HG03159 (cell line): ENCODE measurements around the gene CASKIN1.

Source experiments
- ATAC-seq: cut with Tn5 transposase; IDR thresholded peaks from one replicate; pipeline ENCODE4 v1.9.1; 2021; ENCODE audit warnings: mild to moderate bottlenecking, moderate library complexity; ENCODE audit not compliant: unreplicated experiment

Gene CASKIN1

DNA sequence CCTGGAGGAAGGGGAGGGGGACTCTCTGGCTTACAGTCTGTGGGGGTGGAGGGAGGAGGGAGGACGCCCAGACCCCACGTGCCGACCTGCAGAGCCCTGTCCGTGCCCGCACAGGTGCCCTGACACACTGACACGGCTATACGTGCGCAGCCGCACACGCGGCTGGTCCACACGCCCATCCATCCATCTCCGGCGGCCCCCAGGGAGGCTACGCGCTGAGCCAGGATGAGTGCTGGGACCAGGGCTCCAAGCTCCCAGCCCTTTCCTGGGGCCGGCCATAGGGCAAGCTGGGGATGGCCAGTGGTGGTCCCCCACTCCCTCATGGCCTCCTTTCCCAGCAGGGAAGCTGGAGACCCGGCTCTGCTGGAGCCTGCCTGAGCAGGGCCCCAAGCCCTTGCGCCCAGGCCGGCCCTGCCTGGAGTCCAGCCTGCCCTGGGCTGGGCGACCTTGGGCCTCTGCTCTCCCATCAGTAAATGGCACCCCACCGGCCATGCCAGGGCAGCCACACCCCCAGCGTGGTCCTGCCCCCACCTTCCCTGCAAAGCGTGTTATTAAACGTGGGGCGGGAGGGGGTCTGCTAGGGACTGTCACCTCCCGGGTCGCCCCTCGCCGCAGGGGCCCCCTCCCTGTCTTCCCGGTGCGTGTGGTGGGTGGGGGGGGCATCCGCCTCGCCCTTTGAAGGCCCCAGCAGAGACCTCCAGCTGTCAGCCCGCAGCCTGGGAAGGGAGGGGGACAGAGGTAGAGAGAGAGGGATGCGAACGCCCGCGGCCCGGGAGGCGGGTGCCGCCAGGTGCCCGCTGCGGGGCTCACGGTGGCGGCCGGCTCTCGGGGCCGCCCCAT is 863 bp downstream of the CASKIN1 start:
- ATAC-seq: no peak

DNA sequence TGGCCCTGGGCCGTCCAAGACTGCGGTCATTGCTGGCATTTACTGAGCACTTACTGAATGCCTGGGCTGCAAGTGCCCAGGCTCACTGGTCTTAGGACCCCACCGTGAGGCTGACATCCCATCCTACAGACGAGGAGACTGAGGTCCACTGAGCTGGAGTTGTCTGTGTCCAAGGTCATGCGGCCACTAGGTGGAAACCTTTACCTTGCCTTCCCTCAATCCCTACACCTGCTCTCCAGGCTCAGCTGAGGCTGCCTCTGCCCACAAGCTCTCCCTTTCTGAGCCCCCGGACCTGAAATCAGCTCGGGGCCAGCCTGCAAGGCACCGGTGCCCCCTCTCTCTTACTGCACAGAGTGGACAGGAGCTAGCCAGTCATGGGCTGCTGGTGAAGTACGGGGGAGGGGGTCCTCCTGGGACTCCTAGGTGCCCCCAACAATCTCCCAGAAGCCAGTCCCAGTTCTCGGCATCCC is 1.5 kb downstream of the CASKIN1 start:
- no peak for ATAC-seq

DNA sequence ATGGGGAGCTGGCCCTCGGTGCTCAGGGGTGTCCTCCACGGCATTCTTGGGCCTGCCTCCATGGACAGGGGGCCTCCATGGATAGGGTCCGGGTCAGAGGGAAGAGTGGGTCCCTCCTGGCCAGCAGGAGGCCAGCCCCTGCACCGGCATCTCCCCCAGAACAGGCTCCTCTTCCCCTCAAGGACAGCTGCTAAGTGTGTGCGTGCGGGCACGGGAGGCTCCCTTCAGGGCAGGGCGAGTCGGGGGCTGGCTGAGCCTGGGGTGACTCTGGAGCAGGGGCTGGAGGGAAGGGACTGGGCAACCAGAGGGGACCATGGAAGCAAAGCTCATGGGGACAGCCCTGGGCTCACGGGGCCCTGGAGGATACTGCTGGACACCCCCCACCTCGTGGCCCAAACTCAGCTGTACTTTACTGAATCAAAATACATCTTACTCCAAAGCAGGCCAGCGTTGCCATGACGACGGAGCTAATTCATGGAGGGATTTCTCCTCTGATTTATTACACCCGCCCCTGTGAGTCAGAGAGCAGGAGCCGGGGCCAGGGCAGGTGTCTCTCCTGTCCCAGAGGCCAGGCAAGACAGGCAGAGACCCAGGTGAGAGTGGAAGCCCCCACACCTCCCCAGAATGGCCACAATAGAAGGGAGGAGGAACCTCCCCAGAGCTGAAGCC is 2.1 kb downstream of the CASKIN1 start:
- ATAC-seq: no peak

DNA sequence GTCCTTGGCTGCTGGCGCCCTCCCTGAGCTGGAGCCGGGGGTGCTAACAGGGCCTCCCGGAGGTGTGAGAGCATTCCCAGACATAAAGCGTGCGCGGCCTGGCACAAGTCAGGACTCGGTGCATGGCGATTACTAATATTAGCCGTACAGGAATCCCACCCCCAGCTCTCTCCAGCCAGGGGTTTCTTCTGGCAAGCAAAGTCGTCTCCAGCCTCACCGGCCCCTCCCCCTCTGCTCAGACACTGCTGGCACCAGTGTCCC is 5.0 kb downstream of the CASKIN1 start:
- ATAC-seq: no peak

DNA sequence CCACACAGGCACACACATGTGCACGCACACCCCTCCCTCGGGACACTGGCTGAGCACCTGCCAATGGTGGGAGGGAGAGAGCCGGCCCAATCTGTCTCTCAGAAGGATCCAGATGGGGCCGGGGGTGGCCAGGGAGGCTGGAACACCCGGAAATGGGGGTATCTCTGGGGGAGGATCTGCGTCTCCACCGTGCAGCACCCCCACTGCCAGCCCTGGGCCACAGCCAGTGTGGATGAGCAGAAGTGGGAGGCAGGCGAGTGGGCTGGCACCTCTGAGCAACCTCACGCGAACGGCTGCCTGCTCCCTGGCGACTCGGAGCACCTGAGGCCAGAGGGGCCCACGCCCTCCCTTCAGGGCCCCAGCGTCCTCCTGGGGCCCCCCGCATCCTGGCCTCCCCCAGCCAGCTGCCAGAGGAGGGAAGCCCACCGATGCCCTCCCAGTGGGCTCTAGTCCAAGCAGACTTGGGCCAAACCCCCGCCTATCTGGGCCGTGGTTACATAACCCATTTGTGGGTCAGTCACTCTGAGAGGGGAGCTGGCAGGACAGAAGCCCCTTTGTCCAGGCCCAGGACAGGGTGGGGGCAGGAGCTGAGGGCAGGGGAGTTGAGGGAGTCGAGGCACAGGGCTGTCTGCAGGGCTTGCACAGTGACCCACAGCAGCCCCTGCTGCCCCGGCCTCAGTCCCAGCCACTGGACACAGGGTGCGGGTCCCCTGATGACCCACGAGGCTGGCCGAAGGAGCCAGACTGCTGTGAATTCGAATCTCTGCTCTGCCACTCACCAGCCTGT is 5.6 kb downstream of the CASKIN1 start:
- ATAC-seq: no peak

DNA sequence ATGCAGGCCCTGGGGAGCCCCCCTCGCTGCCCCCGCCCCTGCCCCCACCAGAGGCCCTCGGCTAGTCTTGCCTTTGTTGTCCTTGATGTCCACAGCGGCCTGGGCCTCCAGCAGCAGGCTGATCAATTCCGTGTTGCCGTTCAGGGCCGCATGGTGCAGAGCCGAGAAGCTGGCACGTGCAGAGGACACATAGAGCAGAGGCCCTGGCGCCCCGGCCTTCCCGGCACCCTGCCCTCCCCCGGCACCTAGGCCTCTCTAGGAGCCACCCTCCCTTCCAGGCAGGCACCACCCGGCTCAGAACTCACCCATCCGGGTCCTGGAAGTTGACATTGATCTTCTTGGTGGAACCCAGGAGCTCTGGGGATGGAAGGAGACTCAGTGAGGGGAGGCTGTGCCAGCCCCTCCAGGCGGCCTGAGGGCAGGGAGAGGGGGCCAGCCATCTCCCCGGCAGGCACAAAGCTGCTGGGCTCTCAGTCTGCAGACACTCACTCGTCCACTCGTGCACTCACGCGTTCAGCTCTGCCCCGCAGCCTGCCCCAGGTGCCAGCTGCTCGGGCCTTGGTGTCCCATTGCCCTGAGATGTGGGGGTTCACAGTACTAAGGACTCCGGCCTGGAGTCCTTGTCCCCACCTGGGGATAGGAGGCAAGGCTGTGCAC is 6.3 kb downstream of the CASKIN1 start:
- no peak for ATAC-seq

DNA sequence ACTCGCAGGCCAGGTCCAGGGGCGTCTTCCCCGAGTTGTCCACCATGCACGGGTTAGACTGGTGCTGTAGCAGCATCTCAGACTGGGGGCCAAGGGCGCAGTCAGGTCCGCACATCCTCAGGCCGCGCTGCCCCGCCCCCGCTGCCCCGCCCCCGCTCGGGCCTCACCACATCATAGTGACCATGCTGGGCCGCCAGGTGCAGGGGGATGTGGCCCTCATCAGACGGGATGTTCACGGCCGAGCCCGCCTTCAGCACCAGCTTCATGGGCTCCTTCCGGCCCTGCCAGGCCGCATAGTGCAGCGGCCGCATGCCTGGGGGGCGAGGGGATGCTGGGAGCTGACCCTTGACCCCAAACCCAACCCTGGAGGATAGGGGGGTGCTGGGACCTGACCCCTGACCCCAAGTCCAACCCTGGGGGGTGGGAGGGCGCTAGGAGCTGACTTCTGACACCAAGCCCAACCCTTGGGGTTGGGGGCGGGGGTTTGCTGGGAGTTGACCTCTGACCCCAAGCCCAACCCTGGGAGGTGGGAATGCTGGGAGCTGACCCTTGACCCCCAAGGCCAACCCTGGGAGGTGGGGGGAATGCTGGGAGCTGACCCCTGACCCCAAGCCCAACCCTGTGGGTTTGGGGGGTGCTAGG is 7.0 kb downstream of the CASKIN1 start:
- no peak for ATAC-seq

DNA sequence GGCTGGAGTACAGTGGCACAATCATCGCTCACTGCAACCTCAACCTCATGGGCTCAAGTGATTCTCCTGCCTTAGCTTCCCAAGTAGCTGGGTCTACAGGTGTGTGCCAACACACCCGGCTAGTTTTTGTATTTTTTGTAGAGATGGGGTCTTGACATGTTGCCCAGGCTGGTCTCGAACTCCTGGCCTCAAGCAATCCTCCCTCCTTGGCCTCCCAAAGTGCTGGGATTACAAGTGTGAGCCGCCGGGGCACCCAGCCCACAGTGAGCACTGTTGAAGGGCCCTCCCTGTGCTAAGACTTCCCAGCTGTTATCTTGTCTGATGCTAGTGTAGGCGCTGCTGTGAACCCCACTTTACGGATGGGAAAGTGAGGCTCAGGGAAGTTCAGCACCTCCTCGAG is 8.0 kb downstream of the CASKIN1 start:
- ATAC-seq: no peak

DNA sequence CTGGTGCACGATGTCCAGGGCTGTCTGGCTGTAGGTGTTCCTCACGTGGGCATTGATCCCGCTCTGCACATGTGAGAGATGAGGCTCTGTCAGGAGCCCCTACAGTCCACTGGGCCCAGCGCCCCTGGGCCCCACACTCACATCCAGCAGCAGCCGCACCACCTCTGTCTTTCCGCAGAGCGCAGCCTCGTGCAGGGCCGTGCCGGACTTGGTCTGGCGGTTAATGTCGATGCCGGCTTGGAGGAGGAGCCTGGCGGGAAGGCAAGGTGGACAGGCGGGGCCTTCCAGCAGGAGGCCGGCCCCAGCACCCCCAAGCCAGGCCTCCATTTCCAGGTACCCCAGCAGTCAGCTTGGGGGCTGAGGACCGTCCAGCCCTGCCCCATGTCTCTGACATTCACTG is 9.2 kb downstream of the CASKIN1 start:
- no peak for ATAC-seq

DNA sequence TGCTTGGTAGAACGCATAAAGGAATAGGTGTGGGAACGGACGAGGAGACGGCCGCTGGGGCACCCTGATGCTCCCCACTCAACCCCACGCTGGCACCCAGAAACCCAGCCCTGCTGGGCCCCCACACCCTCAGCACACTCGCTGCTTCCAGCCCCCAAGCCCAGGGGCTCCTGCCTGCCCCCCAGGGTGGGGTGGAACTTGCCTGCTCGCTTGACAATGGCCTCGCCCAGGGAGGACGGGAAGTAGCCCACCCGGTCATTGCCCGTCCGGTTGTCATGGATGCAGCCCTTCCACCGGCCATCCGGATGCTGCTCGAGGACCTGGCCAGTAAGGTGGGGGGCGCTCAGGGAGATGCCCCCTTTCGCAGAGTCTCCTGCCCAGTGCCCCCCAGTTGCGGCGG is 9.9 kb downstream of the CASKIN1 start:
- no peak for ATAC-seq

DNA sequence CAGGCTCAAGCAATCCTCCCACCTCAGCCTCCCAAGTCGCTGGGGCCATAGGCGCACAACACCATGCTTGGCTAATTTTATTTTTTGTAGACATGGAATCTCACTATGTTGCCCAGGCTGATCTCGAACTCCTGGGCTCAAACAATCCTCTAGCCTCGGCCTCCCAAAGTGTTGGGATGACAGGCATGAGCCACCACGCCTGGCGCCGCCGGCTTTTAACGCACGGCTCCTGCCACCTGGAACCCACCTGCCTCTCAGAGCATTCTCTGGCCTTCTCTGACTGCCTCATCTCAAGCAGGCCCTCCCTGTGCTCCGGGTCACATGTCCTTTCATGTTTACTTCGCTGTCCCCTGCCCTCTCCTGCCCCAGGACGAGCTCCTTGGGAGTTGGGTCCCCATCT is 10.3 kb downstream of the CASKIN1 start:
- no peak for ATAC-seq

DNA sequence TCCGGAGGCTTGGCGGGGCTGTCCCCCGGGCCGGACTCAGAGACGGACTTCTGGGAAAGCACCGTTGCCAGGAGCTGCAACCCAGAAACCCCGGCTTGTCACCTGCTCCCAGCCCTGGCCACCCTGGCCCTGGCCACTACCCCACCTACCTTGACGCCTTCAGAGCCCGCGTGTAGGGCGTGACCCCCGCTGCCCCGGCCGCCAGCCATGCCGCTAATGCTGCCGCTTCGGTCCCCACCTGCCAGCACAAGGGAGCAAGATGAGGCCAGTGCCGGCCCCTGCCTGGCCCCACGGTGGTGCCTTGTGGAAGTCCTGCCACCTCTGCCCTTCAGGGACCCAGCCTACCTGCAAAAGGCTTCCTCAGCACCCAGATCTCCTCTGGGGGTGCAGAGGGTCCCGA is 11.4 kb downstream of the CASKIN1 start:
- ATAC-seq: no peak

DNA sequence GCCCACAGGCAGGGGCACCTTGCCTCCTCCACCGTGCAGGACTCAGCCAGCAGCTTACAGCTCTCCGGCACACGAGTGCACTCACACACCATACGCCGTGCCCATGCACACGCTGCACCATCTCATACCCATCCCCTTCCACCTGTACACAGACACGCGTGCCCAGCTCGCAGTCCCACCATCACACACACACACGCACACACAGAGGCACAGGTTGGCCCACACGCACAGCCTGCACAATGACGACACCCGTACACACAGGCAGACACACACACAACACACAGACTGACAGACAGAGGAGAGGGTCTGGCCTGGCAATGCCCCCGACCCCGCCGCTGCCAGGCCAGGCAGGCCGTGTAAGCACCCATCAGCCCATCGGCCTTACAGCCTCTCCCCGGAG is 12.1 kb downstream of the CASKIN1 start:
- ATAC-seq: no peak

DNA sequence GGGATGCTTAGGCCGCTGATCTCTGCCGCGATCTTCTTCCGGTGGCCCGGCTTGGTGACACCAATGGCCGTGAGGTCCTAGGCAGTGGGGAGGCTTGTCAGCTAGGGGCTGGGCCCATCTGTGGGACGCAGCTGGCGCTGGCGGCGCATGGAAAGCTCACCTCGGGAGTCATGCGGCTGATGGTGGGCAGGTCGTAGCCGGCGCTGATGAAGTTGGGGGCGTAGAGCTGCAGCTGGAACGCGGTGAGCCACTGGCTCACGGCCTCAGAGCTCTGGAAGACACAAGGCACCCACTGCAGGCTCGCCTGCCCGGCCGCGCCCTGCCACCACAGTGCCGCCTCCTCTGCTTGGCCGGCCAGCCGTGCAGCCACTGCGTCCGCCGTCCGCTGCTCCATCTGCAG is 12.7 kb downstream of the CASKIN1 start:
- no peak for ATAC-seq

DNA sequence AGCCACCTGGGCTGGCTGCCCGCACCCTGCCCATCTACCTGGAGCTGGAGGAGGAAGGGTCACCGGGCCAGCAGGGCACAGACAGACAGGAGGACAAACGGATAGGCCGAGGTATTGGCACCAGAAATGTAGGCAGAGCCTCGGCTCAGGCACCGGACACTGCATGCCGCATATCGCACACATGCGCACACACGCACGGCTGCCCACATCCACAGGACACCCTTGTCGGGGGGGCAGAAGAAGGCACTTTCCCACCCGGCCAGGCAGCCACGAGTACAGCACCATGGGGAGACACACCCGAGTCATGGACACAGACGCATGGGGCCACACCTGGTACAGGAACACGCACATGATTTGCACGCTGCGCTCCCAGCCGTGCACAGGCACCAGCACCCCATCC is 14.5 kb downstream of the CASKIN1 start:
- ATAC-seq: no peak

DNA sequence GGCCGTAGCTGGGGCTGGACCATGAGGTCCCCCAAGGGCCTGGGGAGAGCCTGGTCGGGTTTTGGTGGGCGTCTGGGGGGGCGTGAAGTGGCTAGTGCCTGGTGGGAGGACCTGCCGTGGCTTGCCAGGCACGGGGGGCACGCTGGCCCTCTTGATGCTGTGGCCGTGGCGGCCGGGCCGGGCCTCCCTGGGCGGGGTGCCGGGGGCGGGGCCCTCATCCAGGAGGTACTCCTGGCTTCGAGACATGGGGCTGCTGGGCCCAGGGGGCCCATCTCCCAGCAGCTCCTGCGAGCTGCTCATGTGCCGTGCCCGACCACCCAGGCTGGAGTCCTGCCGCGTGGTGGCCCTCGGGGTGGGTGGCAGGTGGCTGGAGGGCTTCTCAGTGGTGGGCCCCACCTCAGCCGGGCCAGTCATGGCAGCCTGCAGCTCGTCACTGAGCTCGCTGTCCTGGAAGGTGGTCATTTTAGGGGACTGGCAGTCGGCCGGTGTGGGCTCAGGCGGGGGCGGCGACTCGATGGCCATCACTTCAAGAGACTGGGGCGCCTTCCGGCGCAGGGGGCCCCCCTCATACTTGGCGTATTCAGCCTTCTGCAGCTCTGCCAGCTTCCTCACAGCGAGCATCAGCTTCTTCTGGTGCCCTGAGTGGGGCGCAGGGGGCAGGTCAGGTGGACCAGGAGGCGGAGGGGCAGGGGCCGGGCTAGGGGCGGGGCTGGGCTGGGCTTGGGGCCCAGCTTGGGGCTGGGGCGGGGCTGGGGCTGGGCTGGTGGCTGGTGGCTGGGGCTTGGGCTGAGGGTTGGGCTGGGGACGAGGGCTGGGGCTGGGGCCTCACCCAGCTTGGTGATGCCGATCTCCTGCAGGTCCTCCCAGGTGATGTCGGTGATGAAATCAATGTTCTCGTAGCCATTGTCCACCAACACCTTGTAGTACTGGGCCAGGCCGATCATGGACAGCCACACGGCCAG is 15.2 kb downstream of the CASKIN1 start:
- no peak for ATAC-seq

DNA sequence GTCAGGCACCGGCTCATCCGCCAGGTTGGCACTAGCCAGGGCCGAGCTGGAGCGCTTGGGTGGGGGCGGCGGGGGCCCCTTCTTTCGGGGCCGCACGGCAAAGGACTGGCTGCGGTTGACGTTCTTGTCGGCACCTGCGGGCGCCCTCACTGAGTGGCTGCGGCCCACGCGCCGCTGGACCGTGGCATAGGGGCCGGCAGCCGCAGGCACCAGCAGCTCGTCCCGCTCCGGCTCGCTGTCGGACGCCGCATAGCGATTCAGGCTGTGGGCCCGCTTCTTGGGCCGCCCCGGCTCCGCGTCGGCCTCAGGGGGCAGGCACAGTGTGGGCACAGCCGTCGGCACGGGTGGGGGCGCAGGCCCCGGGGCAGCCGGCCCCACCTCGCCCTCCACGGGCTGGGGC is 15.9 kb downstream of the CASKIN1 start:
- ATAC-seq: no peak

DNA sequence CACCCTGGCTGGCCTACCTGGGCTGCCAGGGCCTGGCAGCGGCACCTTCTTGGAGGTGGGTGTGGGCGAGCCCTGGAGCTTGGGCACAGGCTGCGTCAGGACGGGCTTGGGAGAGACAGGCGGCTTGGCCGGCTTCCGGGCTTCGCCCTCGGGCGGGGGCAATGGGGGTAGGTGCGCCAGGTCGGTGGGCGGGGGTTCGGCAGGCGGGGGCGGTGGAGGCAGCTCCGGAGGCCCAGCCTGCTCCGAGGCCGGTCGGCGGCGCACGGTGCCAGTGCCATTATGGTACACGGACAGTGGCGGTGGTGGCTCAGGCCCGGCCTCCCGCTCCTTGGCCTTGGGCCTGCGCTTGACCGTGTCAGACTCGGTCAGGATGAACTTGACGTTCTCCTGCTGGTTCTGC is 16.8 kb downstream of the CASKIN1 start:
- no peak for ATAC-seq

DNA sequence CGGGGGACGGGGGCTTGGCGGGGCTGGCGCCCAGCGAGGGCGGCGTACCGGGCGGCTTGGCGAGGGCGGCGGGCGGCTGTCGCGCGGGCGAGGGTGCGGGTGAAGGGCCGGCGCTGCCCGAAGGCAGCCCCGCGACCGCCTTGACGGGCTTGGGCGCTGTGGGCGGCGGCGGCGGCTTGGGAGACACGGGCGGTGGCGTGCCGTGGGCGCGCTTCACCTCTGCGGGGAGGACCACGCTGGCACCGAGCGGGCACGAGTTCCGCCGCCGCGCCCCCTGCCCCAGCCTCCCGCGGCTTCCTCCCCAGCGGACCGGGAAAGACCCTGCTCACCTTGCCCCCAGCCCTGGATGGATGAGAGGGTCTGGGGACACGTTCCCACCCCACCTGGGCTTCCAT is 17.3 kb downstream of the CASKIN1 start:
- ATAC-seq: no peak
